Muscle of leg (tissue), 11 donors: ENCODE results near the gene IDI1. TPM values are rescaled to one million over a fixed set of nuclear protein-coding genes. Genes with fewer than 3 reads are reported as not detected.
"Not testable (repeated sequence)": the region's sequence is repeated elsewhere in the genome, so short reads cannot be mapped to it uniquely, and the experiment has no call there.

Experiments
- DNase-seq: peaks from one replicate; pipeline ENCODE4 v3.0.0; 2013
- H3K27ac ChIP-seq: one replicate; pipeline ENCODE4 v1.5.1; 2013; ENCODE audit warnings: mild to moderate bottlenecking, low read length, control low read depth
- H3K27me3 ChIP-seq: one replicate; pipeline ENCODE4 v1.6.1; 2013; ENCODE audit warnings: low read length; ENCODE audit not compliant: control insufficient read depth, insufficient read depth
- H3K36me3 ChIP-seq: one replicate; pipeline ENCODE4 v1.6.1; 2013; ENCODE audit warnings: low read length; ENCODE audit not compliant: control insufficient read depth, insufficient read depth
- H3K4me1 ChIP-seq: one replicate; pipeline ENCODE4 v1.6.1; 2013; ENCODE audit warnings: low read length; ENCODE audit not compliant: control insufficient read depth, insufficient read depth
- H3K4me3 ChIP-seq: one replicate; pipeline ENCODE4 v1.5.1; 2013; ENCODE audit warnings: low read length, control low read depth
- H3K9me3 ChIP-seq: replicated peaks from 2 replicates; pipeline ENCODE4 v1.6.1; 2013; ENCODE audit warnings: low read depth, low read length; ENCODE audit not compliant: control insufficient read depth
- WGBS: methylation state at CpG from one replicate; pipeline ENCODE4 v1.1.5; 2013; ENCODE audit warnings: missing lambda C conversion rate; ENCODE audit not compliant: insufficient coverage; 5-methylcytosine and 5-hydroxymethylcytosine counted together
- polyA plus RNA-seq, 8 donors: library from polyadenylated mRNA; unstranded; fragments of 120-200 nt; gene quantifications; one replicate each; pipeline versions ENCODE4 v1.2.1 to v1.2.3, GENCODE V29; 2013; ENCODE audit warnings: inconsistent platforms in 1 of 8, low replicate concordance in 1 of 8; ENCODE audit not compliant: insufficient read length in 8 of 8, insufficient read depth in 1 of 8
- total RNA-seq: library from RNA; stranded (reverse); fragments of 120-200 nt; gene quantifications from one replicate; pipeline ENCODE4 v1.2.4, GENCODE V29; 2013

The IDI1 gene
- total and polyA plus RNA-seq, 9 donors: 29.7 to 55.0 (median 43.9) TPM

- DNase-seq: no peak
- WGBS: 73% methylated on average over 3 of the region's 3 CpGs
- peaks cover 5% of the 10 kb centered on the region for H3K4me1 ChIP-seq
- H3K27me3 ChIP-seq: no peaks in the 10 kb centered on the region
- H3K9me3 ChIP-seq: no peaks in the 10 kb centered on the region
- H3K27ac ChIP-seq: no peak overlapping the region
- no peak overlapping the region for H3K4me3 ChIP-seq
- H3K36me3 ChIP-seq: peaks cover 21% of the 10 kb centered on the region
Measured at GRCh38 chr10:1040133-1040532, 8.8 kb downstream of the IDI1 start.

GRCh38 chr10:1038769-1039168 lies 10.2 kb downstream of the IDI1 start:
- H3K27me3 ChIP-seq, H3K4me1 ChIP-seq, H3K27ac ChIP-seq, H3K9me3 ChIP-seq, H3K4me3 ChIP-seq, DNase-seq: not testable (repeated sequence)
- H3K36me3 ChIP-seq: peaks cover 19% of the 10 kb centered on the region
- WGBS: no CpG with 5 or more reads among the region's 20 CpGs

- H3K27ac ChIP-seq: no peak overlapping the region
- no peaks in the 10 kb centered on the region for H3K4me1 ChIP-seq
- 77% methylated on average over 8 of the region's 11 CpGs for WGBS
- H3K9me3 ChIP-seq: no peaks in the 10 kb centered on the region
- DNase-seq: no peak
- H3K4me3 ChIP-seq: no peak overlapping the region
- peaks cover 13% of the 10 kb centered on the region for H3K36me3 ChIP-seq
- H3K27me3 ChIP-seq: no peaks in the 10 kb centered on the region
Measured at GRCh38 chr10:1037098-1037497, 11.8 kb downstream of the IDI1 start.

- 82% methylated on average over 8 of the region's 14 CpGs for WGBS
- DNase-seq: no peak
- Histone ChIP-seq H3K4me3 (no peak overlapping the region), H3K36me3 (peaks cover 13% of the 10 kb centered on the region), H3K4me1 (no peaks in the 10 kb centered on the region), H3K9me3 (no peaks in the 10 kb centered on the region), H3K27me3 (no peaks in the 10 kb centered on the region), H3K27ac (no peak overlapping the region)
Measured at GRCh38 chr10:1036341-1036791, 12.6 kb downstream of the IDI1 start.

- Histone ChIP-seq H3K4me1 (no peaks in the 10 kb centered on the region), H3K27me3 (no peaks in the 10 kb centered on the region), H3K36me3 (peaks cover 13% of the 10 kb centered on the region), H3K27ac (no peak overlapping the region), H3K4me3 (no peak overlapping the region), H3K9me3 (no peaks in the 10 kb centered on the region)
- WGBS: 53% methylated on average over 3 of the region's 6 CpGs
- no peak for DNase-seq
Measured at GRCh38 chr10:1035201-1035600, 13.7 kb downstream of the IDI1 start.

- peaks cover 13% of the 10 kb centered on the region for H3K36me3 ChIP-seq
- no CpG with 5 or more reads among the region's 3 CpGs for WGBS
- no peak overlapping the region for H3K4me3 ChIP-seq
- H3K4me1 ChIP-seq: no peaks in the 10 kb centered on the region
- H3K27ac ChIP-seq: no peak overlapping the region
- DNase-seq: peak; percentile 36
- H3K9me3 ChIP-seq: no peaks in the 10 kb centered on the region
- no peaks in the 10 kb centered on the region for H3K27me3 ChIP-seq
Measured at GRCh38 chr10:1034758-1035157, 14.2 kb downstream of the IDI1 start.

GRCh38 chr10:1033601-1034000 lies 15.3 kb downstream of the IDI1 start:
- H3K27ac ChIP-seq: no peak overlapping the region
- H3K36me3 ChIP-seq: peaks cover 13% of the 10 kb centered on the region
- no peaks in the 10 kb centered on the region for H3K9me3 ChIP-seq
- H3K27me3 ChIP-seq: no peaks in the 10 kb centered on the region
- H3K4me1 ChIP-seq: no peaks in the 10 kb centered on the region
- DNase-seq: no peak
- no CpG with 5 or more reads among the region's 1 CpG for WGBS
- H3K4me3 ChIP-seq: no peak overlapping the region

- H3K4me1 ChIP-seq: no peaks in the 10 kb centered on the region
- WGBS: 89% methylated on average over 6 of the region's 7 CpGs
Measured at GRCh38 chr10:1029838-1030237, 19.1 kb downstream of the IDI1 start.

GRCh38 chr10:1026578-1026977 lies 22.3 kb downstream of the IDI1 start:
- DNase-seq: no peak
- WGBS: no CpG with 5 or more reads among the region's 6 CpGs
- H3K4me3 ChIP-seq: no peak overlapping the region
- H3K27me3 ChIP-seq: no peaks in the 10 kb centered on the region
- H3K4me1 ChIP-seq: no peaks in the 10 kb centered on the region
- H3K36me3 ChIP-seq: no peaks in the 10 kb centered on the region
- H3K27ac ChIP-seq: no peak overlapping the region
- H3K9me3 ChIP-seq: no peaks in the 10 kb centered on the region

More at GRCh38 chr10:1029838-1030237, 19.1 kb downstream of the IDI1 start:
- Histone ChIP-seq H3K4me3 (no peak overlapping the region), H3K27me3 (no peaks in the 10 kb centered on the region), H3K9me3 (no peaks in the 10 kb centered on the region), H3K36me3 (no peaks in the 10 kb centered on the region), H3K27ac (no peak overlapping the region)
- DNase-seq: no peak

- WGBS: no CpG with 5 or more reads among the region's 1 CpG
- H3K36me3 ChIP-seq: peaks cover under 1% of the 10 kb centered on the region
- H3K9me3 ChIP-seq: no peaks in the 10 kb centered on the region
- H3K4me1 ChIP-seq: no peaks in the 10 kb centered on the region
- DNase-seq: no peak
- no peak within 1 kb of the TSS for H3K4me3 ChIP-seq
- H3K27ac ChIP-seq: no peak within 1 kb of the TSS
- no peaks in the 10 kb centered on the region for H3K27me3 ChIP-seq
Measured at GRCh38 chr10:1025683-1026082, 23.2 kb downstream of the IDI1 start, which contains the start of gene IDI2. Gene IDI2 (minus strand): TSS chr10:1025859. CDS start chr10:1024723, 1,136 bp downstream.

GRCh38 chr10:1024103-1024502 lies 24.8 kb downstream of the IDI1 start:
- Histone ChIP-seq H3K9me3 (no peaks in the 10 kb centered on the region), H3K36me3 (peaks cover 7% of the 10 kb centered on the region), H3K4me3 (no peak overlapping the region), H3K4me1 (no peaks in the 10 kb centered on the region), H3K27me3 (no peaks in the 10 kb centered on the region), H3K27ac (no peak overlapping the region)
- DNase-seq: no peak
- WGBS: 89% methylated on average over 9 of the region's 12 CpGs
